Smooth muscle cell (in vitro differentiated cells): Measurements from ENCODE around the gene LRP1B. TPM values are rescaled to one million over a fixed set of nuclear protein-coding genes. Genes with fewer than 3 reads are reported as not detected.

Experiments
- DNase-seq: peaks from one replicate; lab custom pipeline; 2025; ENCODE audit not compliant: unreplicated experiment; lab: John Stamatoyannopoulos, UW
- H2AFZ ChIP-seq: fragments of 200-600 bp; sonication (generic); 2 replicates; pipeline ENCODE4 v1.6.0; 2016; ENCODE audit warnings: antibody characterized with exemption, low read depth, mild to moderate bottlenecking
- H3F3A ChIP-seq: fragments of 200-600 bp; sonication (generic); 2 replicates; pipeline ENCODE4 v1.6.0; 2017; ENCODE audit warnings: antibody characterized with exemption, low read depth
- H3K27ac ChIP-seq: fragments of 200-600 bp; sonication (generic); 2 replicates; pipeline ENCODE4 v1.5.1; 2016; ENCODE audit warnings: low read depth, mild to moderate bottlenecking
- H3K27me3 ChIP-seq: fragments of 200-600 bp; sonication (generic); 2 replicates; pipeline ENCODE4 v1.6.1; 2016; ENCODE audit warnings: low read depth, mild to moderate bottlenecking
- H3K36me3 ChIP-seq: fragments of 200-600 bp; sonication (generic); 2 replicates; pipeline ENCODE4 v1.5.1; 2016; ENCODE audit warnings: low read depth
- H3K4me1 ChIP-seq: fragments of 200-600 bp; sonication (generic); 2 replicates; pipeline ENCODE4 v1.5.1; 2016; ENCODE audit warnings: low read depth
- H3K4me2 ChIP-seq: fragments of 200-600 bp; sonication (generic); 2 replicates; pipeline ENCODE4 v1.6.0; 2016; ENCODE audit warnings: mild to moderate bottlenecking
- H3K4me3 ChIP-seq: fragments of 200-600 bp; sonication (generic); 2 replicates; pipeline ENCODE4 v1.5.1; 2016; ENCODE audit warnings: mild to moderate bottlenecking
- H3K79me2 ChIP-seq: fragments of 200-600 bp; sonication (generic); 2 replicates; pipeline ENCODE4 v1.6.0; 2016; ENCODE audit warnings: low read depth, mild to moderate bottlenecking
- H3K9ac ChIP-seq: fragments of 200-600 bp; sonication (generic); 2 replicates; pipeline ENCODE4 v1.6.0; 2016; ENCODE audit warnings: low read depth
- H3K9me3 ChIP-seq: fragments of 200-600 bp; sonication (generic); replicated peaks from 2 replicates; pipeline ENCODE4 v1.5.1; 2016; ENCODE audit warnings: low read depth
- H4K20me1 ChIP-seq: fragments of 200-600 bp; sonication (generic); 2 replicates; pipeline ENCODE4 v1.6.0; 2016; ENCODE audit warnings: low read depth
- WGBS: methylation state at CpG from one replicate; pipeline ENCODE4 v1.1.7; 2016; ENCODE audit warnings: low lambda C conversion rate; 5-methylcytosine and 5-hydroxymethylcytosine counted together
- polyA plus RNA-seq: library from polyadenylated mRNA; unstranded; fragments of >200 nt; fragmentation: Nextera tagmentation; extraction: Ambion mirVana; gene quantifications from 2 replicates; pipeline ENCODE4 v1.2.1, GENCODE V29; 2016
- total RNA-seq: library from RNA; depleted of rRNA; stranded (reverse); fragments of >200 nt; gene quantifications from 2 replicates; pipeline ENCODE4 v1.2.3, GENCODE V29; 2014
- TF ChIP-seq, protein P1 (sequence below): fragments of 200-600 bp; sonication (generic); IDR thresholded peaks from 2 replicates; pipeline ENCODE4 v1.5.1; 2017; ENCODE audit warnings: borderline replicate concordance, mild to moderate bottlenecking, antibody characterized with exemption; ENCODE audit not compliant: insufficient read depth, poor library complexity, severe bottlenecking

LRP1B gene
- total and polyA plus RNA-seq, 2 experiments from 2014 or later, result 0.08 to 2.9 TPM

DNA sequence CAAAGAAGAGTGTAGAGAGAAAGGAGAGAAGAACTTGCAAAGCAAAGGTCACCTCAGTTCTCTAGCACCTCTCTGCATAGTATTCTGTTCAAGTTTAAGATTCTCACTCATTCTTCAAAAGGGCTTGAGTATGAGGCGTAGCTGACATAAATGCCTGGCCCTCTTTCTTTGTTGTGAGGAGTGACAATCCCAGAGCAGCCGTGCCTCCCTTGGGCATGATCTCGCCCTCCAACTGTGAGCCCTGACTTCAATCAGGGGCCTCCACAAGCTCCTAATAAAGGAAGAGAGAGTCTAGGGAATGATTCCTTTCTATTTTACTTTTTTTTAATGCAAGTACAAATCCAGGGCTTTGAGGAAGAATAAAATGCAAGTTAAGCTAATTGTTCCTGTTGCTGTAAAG lies 402.7 kb downstream of the LRP1B start:
- WGBS, result 78% methylated on average over 3 of the region's 3 CpGs
- Histone ChIP-seq H4K20me1 (no peaks in the 10 kb centered on the region), H3K27me3 (no peaks in the 10 kb centered on the region), H3K36me3 (no peaks in the 10 kb centered on the region), H3K9ac (no peak overlapping the region), H3K4me3 (no peak overlapping the region), H3F3A (no peaks in the 10 kb centered on the region), H3K79me2 (no peaks in the 10 kb centered on the region), H3K4me2 (no peak overlapping the region), H3K27ac (no peak overlapping the region), H2AFZ (no peak overlapping the region), H3K4me1 (no peaks in the 10 kb centered on the region), H3K9me3 (no peaks in the 10 kb centered on the region)
- no peak for DNase-seq
- TF ChIP-seq, protein P1, sequence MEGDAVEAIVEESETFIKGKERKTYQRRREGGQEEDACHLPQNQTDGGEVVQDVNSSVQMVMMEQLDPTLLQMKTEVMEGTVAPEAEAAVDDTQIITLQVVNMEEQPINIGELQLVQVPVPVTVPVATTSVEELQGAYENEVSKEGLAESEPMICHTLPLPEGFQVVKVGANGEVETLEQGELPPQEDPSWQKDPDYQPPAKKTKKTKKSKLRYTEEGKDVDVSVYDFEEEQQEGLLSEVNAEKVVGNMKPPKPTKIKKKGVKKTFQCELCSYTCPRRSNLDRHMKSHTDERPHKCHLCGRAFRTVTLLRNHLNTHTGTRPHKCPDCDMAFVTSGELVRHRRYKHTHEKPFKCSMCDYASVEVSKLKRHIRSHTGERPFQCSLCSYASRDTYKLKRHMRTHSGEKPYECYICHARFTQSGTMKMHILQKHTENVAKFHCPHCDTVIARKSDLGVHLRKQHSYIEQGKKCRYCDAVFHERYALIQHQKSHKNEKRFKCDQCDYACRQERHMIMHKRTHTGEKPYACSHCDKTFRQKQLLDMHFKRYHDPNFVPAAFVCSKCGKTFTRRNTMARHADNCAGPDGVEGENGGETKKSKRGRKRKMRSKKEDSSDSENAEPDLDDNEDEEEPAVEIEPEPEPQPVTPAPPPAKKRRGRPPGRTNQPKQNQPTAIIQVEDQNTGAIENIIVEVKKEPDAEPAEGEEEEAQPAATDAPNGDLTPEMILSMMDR, result no peak

DNA sequence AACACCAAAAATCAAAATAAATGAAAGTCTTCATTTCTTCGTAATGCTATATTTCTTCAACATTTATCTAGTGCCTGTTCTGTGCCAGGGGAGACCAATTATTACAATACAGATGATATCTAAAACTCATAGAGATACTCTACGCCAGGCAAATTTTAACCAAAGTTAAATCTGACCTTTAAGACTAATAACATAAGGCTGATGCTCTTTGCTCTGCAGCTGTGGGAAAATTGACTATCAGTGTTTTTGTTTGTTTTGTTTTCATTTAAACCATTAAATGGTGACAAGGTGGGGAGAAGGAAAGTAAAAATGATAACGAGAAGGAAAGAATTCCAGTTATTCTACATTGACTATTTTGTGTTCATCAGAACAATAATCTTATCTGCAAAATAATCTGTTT lies 406.4 kb downstream of the LRP1B start:
- DNase-seq, result no peak
- Histone ChIP-seq H3K36me3 (no peaks in the 10 kb centered on the region), H3K79me2 (no peaks in the 10 kb centered on the region), H3F3A (no peaks in the 10 kb centered on the region), H3K4me3 (no peak overlapping the region), H3K4me2 (no peak overlapping the region), H3K9me3 (no peaks in the 10 kb centered on the region), H2AFZ (no peak overlapping the region), H3K4me1 (no peaks in the 10 kb centered on the region), H3K27me3 (no peaks in the 10 kb centered on the region), H3K27ac (no peak overlapping the region), H4K20me1 (no peaks in the 10 kb centered on the region), H3K9ac (no peak overlapping the region)
- 93% methylated on average over 3 of the region's 3 CpGs for WGBS
- TF ChIP-seq, protein P1, result no peak

DNA sequence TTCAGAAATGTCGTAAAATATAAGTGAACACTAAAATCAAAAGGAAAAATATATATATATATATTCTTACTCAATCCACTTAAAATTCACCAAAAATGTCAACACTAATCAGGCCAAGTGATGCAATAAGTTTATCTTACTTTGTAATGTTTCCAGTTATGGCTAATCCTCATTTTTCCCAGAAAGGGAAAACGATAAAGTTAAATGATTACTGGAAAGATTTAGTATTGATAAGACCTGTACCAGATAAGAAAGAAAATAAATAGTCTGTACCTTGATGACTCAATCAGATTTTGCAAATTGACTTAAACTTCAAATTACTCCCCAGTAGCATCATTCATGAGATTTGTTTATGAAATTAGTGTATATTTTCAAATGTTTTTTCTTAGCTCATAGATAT lies 407.0 kb downstream of the LRP1B start:
- Histone ChIP-seq H3K4me2 (no peak overlapping the region), H3K4me1 (no peaks in the 10 kb centered on the region), H3K4me3 (no peak overlapping the region), H3K79me2 (no peaks in the 10 kb centered on the region), H3K27me3 (no peaks in the 10 kb centered on the region), H3K9ac (no peak overlapping the region), H3K27ac (no peak overlapping the region), H3K36me3 (no peaks in the 10 kb centered on the region), H3K9me3 (no peaks in the 10 kb centered on the region), H4K20me1 (no peaks in the 10 kb centered on the region), H3F3A (no peaks in the 10 kb centered on the region), H2AFZ (no peak overlapping the region)
- no peak for DNase-seq
- TF ChIP-seq, protein P1, result no peak
- WGBS, result 84% methylated on average over 2 of the region's 2 CpGs

DNA sequence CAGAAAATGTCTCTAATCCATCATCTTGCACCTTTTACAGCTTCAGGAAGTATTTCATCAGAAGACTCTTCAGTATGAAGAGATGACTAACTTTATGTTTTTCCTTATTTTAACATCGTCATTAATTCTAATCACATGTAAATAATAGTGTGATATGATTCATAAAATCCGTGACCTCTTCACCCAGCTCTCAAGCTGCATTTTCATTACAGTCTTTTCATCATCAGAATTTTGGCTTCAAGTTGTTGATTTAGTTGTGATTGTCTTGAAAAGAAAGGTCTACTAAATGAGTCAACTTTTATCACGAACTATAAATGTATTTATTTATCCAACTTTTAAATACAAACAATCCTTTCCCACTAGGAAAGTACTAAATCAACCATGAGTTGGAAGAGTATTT lies 410.3 kb downstream of the LRP1B start:
- no peak overlapping the region for H2AFZ ChIP-seq
- no peak overlapping the region for H3K27ac ChIP-seq
- no peaks in the 10 kb centered on the region for H3K79me2 ChIP-seq
- H4K20me1 ChIP-seq, result no peaks in the 10 kb centered on the region
- no peaks in the 10 kb centered on the region for H3K36me3 ChIP-seq
- no peak for DNase-seq
- TF ChIP-seq, protein P1, result no peak
- H3K4me1 ChIP-seq, result no peaks in the 10 kb centered on the region
- 84% methylated on average over 3 of the region's 3 CpGs for WGBS
- no peaks in the 10 kb centered on the region for H3F3A ChIP-seq
- no peak overlapping the region for H3K4me3 ChIP-seq
- H3K4me2 ChIP-seq, result no peak overlapping the region
- no peaks in the 10 kb centered on the region for H3K9me3 ChIP-seq
- no peaks in the 10 kb centered on the region for H3K27me3 ChIP-seq
- H3K9ac ChIP-seq, result no peak overlapping the region
